SK-N-MC (cell line): ENCODE measurements around the gene NTSR1.

Experiments
- DNase-seq: peaks from one replicate; pipeline ENCODE4 v3.0.0-alpha.2; 2011; ENCODE audit warnings: low read depth, low spot score
- H3K27ac ChIP-seq: fragments of 200-600 bp; sonication (generic); 2 replicates; pipeline ENCODE4 v1.5.1; 2016; ENCODE audit warnings: mixed run types
- H3K36me3 ChIP-seq: fragments of 200-600 bp; sonication (generic); 2 replicates; pipeline ENCODE4 v1.6.1; 2017; ENCODE audit warnings: antibody characterized with exemption, low read length, mixed read lengths; ENCODE audit not compliant: insufficient read depth
- H3K4me3 ChIP-seq: fragments of 200-600 bp; sonication (generic); 2 replicates; pipeline ENCODE4 v1.5.1; 2016
- H3K9ac ChIP-seq: fragments of 200-600 bp; sonication (generic); 2 replicates; pipeline ENCODE4 v1.8.0; 2017; ENCODE audit warnings: mixed run types, mixed read lengths; ENCODE audit not compliant: insufficient read length
- H3K9me3 ChIP-seq: fragments of 200-600 bp; sonication (generic); 2 replicates; pipeline ENCODE4 v1.6.1; 2017; ENCODE audit warnings: low read depth, mild to moderate bottlenecking, antibody characterized with exemption, low read length, moderate library complexity, mixed read lengths
- EZH2 ChIP-seq: fragments of 200-600 bp; sonication (generic); IDR thresholded peaks from one replicate; pipeline ENCODE4 v1.6.1; 2017; ENCODE audit warnings: antibody characterized with exemption
- FOXP2 ChIP-seq: optimal IDR thresholded peaks from 2 replicates; pipeline ENCODE3; 2011; ENCODE audit warnings: mild to moderate bottlenecking, moderate library complexity; ENCODE audit not compliant: insufficient read depth; ENCODE audit errors: extremely low read length, control extremely low read depth
- POLR2AphosphoS5 ChIP-seq: IDR thresholded peaks from 2 replicates; pipeline ENCODE4 v1.6.1; 2012; ENCODE audit warnings: mild to moderate bottlenecking, low read depth, low read length, borderline replicate concordance

The NTSR1 gene

GRCh38 chr20:62665153-62665754, 43.4 kb upstream of the NTSR1 start:
- no peak for DNase-seq
- TF ChIP-seq EZH2 (no peak), POLR2AphosphoS5 (no peak), FOXP2 (no peak)
- H3K4me3 ChIP-seq: no peak overlapping the region
- H3K36me3 ChIP-seq: no peaks in the 10 kb centered on the region
- H3K9me3 ChIP-seq: no peaks in the 10 kb centered on the region
- no peak overlapping the region for H3K9ac ChIP-seq
- H3K27ac ChIP-seq: no peak overlapping the region

DNA sequence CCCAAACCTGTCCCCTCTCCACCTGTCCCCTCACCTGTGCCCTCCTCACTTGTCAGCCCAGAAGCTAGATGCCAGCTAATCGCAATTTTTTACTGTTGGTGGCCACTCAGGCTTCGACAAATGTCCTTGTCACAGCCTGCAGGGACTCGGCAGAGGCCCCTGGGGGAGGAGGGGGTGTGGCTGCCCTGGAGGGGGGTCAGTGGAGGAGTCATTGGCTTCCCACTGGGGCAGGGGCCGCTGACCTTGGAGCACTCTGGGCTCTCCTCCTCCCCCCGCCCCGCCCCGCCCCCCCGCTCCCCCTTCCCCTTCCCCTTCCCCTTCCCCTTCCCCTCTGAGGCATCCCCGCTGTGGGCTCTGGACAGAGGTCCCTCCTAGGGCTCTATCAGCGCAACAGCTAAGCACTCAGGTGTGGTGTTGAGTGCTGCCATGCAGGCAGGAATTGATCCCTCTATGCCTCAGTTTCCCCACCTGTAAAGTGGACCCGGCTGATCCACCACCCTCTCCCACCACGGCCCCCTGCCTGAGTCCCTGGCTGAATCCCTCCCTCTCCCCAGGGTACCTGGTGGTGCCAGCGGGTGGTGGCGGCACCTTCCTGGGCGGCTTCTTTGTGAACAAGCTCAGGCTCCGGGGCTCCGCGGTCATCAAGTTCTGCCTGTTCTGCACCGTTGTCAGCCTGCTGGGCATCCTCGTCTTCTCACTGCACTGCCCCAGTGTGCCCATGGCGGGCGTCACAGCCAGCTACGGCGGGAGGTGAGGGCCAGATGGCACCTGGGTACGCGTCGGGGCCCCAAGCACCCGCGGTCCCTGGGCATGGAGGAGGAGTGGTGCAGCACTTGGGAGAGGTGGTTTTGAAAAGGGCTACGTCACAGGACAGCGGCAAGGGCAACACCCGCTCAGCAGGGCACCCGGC, 42.6 kb upstream of the NTSR1 start:
- no peaks in the 10 kb centered on the region for H3K36me3 ChIP-seq
- DNase-seq: no peak
- H3K9me3 ChIP-seq: no peaks in the 10 kb centered on the region
- no peak overlapping the region for H3K27ac ChIP-seq
- no peak overlapping the region for H3K4me3 ChIP-seq
- H3K9ac ChIP-seq: no peak overlapping the region
- TF ChIP-seq FOXP2: no peak
- TF ChIP-seq EZH2: no peak
- no peak for TF ChIP-seq POLR2AphosphoS5

DNA sequence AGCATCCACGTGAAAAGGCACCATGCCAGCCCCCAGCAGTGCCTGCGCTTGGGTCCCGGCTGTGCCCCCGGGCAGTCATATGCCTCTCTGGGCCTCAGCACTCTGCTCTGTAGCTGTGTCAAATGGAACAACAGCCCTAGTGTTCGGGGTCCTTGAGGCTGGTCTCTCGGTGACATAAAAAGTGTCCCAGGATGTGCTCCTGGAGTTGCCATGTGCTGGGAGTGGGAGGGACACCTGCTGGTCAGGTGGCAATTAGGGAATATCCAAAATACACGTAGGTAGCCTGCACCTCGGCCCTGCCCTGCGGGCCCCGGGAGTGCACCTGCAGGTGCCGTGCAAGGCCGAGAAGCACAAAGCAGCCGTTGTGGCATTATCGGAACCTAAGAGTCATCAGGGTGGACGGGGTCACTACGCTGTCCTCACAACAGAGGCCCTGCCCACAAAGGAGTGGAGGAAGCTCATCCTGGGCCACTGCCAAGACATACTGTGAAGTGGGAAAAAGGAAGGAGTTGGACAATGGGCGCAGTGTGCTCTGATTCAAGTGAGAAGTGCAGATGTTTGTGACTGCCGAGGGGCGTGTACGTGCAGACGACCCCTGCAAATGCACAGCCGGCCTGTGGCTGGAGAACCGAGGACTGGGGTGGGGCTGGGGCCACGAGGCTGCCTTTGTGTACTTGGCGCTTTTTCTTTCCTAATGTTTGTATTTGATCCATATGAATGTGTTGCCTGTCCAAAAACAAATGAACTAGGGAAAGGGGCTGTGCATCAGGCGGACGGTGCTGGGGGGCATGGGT, 41.7 kb upstream of the NTSR1 start:
- Histone ChIP-seq H3K9me3 (no peaks in the 10 kb centered on the region), H3K4me3 (no peak overlapping the region), H3K9ac (no peak overlapping the region), H3K36me3 (no peaks in the 10 kb centered on the region), H3K27ac (no peak overlapping the region)
- DNase-seq: no peak
- TF ChIP-seq FOXP2 (no peak), EZH2 (no peak), POLR2AphosphoS5 (no peak)

DNA sequence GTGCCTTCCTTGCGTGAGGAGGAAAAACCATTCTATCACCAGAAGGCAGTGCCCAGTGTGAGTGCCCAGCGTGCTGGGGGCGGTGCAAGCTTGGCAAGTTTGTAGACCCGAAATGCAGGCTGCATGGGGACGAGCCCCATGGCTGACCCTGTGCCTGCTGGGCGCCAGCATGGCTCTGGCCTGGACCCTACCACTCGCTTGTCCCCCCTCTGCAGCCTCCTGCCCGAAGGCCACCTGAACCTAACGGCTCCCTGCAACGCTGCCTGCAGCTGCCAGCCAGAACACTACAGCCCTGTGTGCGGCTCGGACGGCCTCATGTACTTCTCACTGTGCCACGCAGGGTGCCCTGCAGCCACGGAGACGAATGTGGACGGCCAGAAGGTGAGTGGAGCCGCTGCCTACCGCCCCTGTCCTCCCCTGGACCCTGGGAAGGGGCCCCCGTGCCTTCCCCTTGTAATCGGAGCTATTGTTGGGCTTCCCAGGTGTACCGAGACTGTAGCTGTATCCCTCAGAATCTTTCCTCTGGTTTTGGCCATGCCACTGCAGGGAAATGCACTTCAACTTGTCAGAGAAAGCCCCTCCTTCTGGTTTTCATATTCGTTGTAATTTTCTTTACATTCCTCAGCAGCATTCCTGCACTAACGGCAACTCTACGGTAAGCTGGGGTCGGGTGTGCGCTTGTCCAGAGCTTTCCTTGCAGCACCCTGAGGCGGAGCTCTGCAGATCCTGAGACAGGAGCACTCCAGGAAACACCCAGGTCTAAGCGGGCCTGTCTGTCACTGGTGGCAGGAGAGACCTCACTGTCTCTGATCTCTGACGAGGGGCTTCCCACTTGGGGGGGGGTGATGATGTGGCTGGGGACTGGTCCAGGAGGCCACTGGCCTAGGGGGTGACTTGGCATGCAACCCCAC, 40.9 kb upstream of the NTSR1 start:
- no peak for DNase-seq
- Histone ChIP-seq H3K27ac (no peak overlapping the region), H3K9me3 (no peaks in the 10 kb centered on the region), H3K4me3 (no peak overlapping the region), H3K9ac (no peak overlapping the region), H3K36me3 (no peaks in the 10 kb centered on the region)
- no peak for TF ChIP-seq EZH2
- no peak for TF ChIP-seq FOXP2
- TF ChIP-seq POLR2AphosphoS5: no peak

DNA sequence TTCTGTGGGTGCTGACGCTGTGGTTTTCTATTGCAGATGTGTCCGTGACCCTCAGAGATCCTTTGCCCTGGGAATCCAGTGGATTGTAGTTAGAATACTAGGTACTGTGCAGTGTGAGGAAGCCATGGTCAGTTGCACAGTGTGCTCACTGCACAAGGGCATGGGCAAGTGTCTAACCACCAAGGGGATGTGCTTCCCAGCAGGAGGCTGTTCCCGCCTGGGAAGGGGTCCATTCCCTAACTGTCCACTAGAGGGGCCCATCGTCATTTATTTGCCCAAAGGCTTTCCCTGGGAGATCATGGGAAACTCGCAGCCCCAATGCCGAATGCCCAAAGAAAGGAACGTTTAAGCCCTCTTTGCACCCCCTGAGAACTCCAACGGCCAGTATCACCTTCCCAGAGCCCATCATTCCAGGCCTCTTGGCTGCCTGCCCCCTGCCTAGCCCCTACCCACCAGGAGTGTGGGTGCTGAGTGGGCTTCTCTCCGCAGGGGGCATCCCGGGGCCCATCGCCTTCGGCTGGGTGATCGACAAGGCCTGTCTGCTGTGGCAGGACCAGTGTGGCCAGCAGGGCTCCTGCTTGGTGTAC, 40.1 kb upstream of the NTSR1 start:
- no peak overlapping the region for H3K9ac ChIP-seq
- TF ChIP-seq POLR2AphosphoS5 (no peak), EZH2 (no peak), FOXP2 (no peak)
- H3K4me3 ChIP-seq: no peak overlapping the region
- DNase-seq: no peak
- H3K9me3 ChIP-seq: no peaks in the 10 kb centered on the region
- H3K27ac ChIP-seq: no peak overlapping the region
- no peaks in the 10 kb centered on the region for H3K36me3 ChIP-seq

- TF ChIP-seq FOXP2: no peak
- TF ChIP-seq POLR2AphosphoS5: no peak
- no peak for TF ChIP-seq EZH2
- H3K9me3 ChIP-seq: no peaks in the 10 kb centered on the region
- H3K9ac ChIP-seq: no peak overlapping the region
- DNase-seq: no peak
- no peaks in the 10 kb centered on the region for H3K36me3 ChIP-seq
- H3K27ac ChIP-seq: no peak overlapping the region
- no peak overlapping the region for H3K4me3 ChIP-seq
Observed at GRCh38 chr20:62669249-62669648, 39.4 kb upstream of the NTSR1 start.

GRCh38 chr20:62670156-62670555, 38.5 kb upstream of the NTSR1 start:
- Histone ChIP-seq H3K27ac (no peak overlapping the region), H3K36me3 (no peaks in the 10 kb centered on the region), H3K4me3 (no peak overlapping the region), H3K9me3 (no peaks in the 10 kb centered on the region), H3K9ac (no peak overlapping the region)
- no peak for TF ChIP-seq FOXP2
- no peak for TF ChIP-seq EZH2
- TF ChIP-seq POLR2AphosphoS5: no peak
- no peak for DNase-seq
